GM18858 (cell line): ENCODE data around the gene TMEM263.
"Not testable (repeated sequence)": the region's sequence is repeated elsewhere in the genome, so short reads cannot be mapped to it uniquely, and the experiment has no call there.

Experiments used
- ATAC-seq: cut with Tn5 transposase; IDR thresholded peaks from one replicate; pipeline ENCODE4 v1.9.1; 2021; ENCODE audit not compliant: unreplicated experiment

The TMEM263 gene

GRCh38 chr12:106955377-106956047 is at the start of gene TMEM263:
TMEM263 (plus strand) TSS chr12:106955907; CDS start chr12:106967117, 11,210 bp downstream.
- ATAC-seq: peak; percentile 58

GRCh38 chr12:106906715-106907114 is 49.0 kb upstream of the TMEM263 start:
- no peak for ATAC-seq

GRCh38 chr12:106907411-106907810 is 48.3 kb upstream of the TMEM263 start:
- ATAC-seq: no peak

GRCh38 chr12:106907846-106908245 is 47.9 kb upstream of the TMEM263 start:
- ATAC-seq: no peak

DNA sequence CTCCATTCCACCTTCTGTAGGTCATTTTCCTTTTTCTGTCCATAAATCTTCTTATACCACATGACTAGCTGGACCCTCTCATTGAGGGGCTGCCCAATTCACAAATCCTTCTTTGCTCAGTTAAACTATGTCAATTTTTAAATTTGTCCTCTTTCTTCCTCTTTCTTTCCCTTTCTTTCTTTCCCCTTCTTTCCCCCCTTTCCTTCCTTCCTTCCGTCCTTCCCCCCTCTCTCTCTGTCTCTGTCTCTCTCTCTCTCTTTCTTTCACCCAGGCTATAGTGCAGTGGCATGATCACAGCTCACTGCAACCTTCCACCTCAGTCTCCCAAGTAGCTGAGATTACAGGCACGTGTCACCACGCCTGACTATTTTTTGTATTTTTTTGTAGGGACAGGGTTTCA is 47.1 kb upstream of the TMEM263 start:
- ATAC-seq: no peak

GRCh38 chr12:106910202-106910601 is 45.5 kb upstream of the TMEM263 start:
- peak; percentile 68 for ATAC-seq

DNA sequence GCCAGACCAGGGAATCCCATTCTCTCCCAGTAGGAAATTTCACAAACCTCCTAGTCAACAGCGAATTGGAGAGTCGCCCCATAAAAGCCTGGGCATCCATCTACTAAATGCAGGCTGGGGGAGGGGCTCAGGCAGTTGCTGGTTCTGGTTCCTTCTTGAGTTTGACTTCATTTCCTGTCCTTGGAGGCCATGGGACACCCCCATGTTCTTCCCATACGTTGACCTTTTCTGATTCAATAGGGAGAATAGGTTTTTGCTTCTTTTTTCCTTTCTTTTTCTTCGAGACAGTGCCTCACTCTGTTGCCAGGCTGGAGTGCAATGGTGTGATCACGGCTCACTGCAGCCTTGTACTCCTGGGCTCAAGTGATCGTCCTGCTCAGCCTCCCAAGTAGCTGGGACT is 44.1 kb upstream of the TMEM263 start:
- no peak for ATAC-seq

- no peak for ATAC-seq
Measured at GRCh38 chr12:106913456-106913855, 42.3 kb upstream of the TMEM263 start.

DNA sequence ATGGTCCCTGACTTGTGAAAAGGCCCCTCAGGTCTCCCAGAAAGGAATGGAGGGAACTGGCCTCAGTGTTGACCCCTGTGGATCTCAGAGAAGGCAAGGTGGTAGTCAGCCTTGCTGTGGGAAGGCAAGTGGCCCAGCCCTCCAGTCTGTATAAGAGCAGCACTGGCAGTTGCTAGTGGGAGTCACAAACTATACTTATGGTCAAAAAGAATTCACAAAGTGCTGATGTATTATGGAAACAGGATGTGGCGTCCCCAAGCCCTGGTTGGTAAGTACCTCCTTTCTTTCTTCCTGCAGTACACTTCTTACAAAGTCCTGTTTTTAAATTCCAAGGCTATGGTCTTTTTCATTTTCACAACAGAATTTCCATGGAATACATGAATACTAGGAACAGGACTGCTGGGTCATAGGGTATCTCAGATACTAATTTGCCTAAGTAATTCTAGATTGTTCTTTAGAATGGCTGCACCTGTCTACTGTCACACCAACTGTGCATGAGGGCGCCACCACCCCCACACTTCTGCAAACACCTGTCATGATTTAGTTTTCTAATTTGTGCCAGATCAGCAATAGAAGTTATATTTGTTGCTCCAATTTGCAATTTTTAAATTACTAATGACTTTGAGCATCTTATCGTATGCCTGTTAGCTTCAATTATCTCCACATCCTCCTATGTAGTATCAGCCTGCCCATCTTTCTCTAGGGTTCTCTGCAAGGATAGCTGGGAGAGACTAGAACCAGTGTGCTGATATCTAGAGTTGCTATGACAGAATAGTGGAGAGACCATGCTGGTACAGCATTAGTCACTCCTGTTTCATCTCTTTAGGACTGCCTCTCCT is 40.7 kb upstream of the TMEM263 start:
- ATAC-seq: peak; percentile 60

DNA sequence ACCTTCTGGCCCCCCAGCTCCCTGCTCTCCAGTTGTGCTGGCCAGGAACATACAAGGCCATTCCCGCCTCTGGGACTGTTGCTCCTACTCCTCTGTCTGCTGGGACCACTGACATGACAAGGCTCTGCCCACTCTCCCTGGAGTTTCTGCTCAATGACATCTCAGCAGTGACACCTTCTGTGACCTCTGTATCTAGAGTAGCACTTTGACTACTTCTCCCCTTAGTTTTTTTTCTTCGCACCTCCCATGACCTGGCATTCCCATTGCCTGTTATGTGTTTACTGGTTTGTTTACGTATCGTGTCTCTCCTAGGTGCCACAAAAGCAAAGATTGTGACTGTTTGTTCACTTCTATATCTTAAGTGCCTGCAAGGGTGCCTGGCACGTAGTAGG is 40.1 kb upstream of the TMEM263 start:
- ATAC-seq: no peak

DNA sequence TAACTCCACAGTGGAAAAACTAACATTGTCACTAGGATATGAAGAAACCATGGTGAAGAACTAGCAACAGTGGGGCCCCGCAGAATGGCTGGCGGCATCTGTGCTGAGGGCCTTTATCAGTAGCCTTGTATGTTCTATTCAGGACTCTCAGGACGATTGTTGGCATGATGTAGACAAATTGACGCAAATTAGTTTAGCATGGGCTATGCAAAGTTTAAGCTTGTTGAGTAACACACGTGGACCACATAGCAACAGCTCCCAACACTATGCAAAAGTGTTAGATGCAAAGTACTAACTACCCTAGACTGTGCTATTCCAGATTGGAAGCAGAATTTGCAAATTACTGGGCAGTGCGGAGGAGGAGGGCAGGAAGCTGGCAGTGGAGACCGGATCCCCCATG is 38.2 kb upstream of the TMEM263 start:
- no peak for ATAC-seq

DNA sequence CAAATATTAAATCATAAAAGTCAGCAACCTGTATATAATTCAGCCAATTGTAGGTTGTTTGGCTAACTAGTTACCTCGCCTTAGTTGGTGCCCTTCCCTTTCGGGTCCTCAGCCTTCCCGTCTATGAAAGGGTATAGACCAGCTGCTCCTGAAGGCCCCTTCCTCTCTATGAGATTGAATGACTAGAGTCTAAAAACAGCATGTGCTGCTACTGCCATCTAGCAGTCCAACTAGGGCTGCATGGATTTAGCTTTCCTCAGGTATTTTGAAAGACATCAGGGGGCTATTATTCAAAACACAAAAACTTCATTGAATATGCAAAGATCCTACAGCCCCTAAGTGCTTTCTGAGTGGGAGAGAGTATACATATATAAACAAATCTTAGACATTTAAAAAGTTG is 37.0 kb upstream of the TMEM263 start:
- ATAC-seq: no peak

DNA sequence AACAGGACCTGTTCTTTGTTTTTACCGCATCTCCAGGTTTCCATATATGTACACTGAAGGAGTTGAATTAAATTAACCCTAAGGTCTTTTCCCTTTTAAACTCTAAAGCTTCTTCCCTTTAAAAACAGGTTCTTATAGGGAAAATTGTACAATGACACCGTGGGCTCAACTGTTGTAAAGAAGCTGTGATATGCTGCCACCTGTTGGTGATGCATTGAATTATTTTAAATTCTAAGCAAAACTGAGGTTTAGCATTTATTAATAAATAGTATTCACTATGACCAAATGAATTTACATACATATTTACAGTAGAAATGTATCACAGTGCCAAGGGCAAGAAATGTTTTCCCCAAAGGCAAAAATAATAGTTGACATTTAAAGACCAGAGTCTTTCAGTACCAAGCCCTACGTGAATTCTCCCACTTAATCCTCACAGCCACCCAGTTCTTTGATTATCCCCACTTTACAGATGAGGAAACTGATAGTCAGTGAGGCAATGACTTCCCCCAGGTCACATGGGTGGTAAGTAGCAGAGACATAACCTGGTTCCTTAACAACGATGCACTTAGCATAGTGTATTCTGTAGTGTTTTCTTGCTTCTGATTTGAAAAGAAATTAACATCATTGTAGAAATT is 35.7 kb upstream of the TMEM263 start:
- ATAC-seq: no peak

DNA sequence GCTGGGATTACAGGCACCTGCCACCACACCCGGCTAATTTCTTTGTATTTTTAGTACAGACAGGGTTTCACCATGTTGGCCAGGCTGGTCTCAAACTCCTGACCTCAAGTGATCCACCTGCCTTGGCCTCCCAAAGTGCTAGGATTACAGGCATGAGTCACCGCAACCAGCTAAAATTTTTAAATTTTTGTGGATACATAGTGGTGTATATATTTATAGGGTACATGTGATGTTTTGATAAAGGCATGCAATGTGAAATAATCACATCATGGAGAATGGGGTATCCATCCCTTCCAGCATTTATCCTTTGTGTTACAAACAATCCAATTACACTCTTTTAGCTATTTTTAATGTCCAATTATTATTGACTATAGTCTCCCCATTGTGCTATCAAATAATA is 33.7 kb upstream of the TMEM263 start:
- ATAC-seq: not testable (repeated sequence)

DNA sequence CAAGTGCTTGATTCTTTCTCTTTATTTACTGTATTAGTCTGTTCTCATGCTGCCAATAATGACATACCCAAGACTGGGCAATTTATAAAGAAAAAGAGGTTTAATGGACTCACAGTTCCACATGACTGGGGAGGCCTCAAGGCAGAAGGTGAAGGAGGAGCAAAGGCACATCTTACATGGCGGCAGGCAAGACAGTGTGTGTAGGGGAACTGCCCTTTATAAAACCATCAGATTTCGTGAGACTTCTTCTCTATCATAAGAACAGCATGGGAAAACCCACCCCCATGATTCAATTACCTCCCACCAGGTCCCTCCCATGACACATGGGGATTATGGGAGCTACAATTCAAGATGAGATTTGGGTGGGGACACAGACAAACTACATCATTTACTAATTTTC is 32.1 kb upstream of the TMEM263 start:
- ATAC-seq: not testable (repeated sequence)

DNA sequence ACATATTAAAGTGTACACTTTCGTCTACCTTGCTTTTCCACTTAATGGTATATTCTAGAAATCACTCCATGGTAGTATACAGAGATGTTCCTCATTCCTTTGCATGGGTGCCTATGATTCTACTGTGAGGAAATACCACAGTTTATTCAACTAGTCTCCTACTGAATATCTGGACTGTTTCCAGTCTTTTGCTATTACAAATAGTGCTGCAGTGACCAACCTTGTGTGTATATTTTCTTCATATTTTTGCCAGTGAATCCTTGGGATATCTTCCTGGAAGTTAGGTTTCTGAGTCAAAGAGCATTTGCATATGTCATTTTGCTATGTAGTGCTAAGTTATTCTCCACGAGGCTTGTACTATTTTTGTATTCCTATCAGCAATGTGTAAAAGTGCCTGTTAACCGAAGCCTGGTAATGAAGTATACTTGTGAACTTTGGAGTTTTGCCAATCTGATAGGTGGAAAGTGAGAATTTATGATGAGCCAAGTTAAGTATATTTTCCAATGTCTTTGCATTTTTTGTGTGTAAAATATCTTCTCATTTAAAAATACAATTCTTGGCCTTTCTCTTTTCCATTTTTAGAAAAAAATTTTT is 31.3 kb upstream of the TMEM263 start:
- ATAC-seq: no peak

GRCh38 chr12:106926657-106927056 is 29.1 kb upstream of the TMEM263 start:
- no peak for ATAC-seq

DNA sequence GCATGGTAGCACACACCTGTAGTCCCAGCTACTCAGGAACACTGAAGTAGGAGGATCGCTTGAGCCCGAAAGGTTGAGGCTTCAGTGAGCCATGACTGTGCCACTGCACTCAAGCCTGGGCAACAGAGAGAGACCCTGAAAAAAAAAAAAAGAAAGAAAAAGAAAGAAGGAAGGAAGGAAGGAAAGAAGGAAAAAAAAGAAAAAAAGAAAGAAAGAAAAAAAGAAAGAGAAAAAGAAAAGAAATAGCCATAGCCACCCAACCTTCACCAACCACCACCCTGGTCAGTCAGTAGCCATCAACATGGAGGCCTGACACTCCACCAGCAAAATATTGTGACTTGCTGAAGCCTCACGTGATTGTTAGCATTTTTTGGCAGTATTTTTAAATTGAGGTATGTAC is 21.4 kb upstream of the TMEM263 start:
- ATAC-seq: no peak

GRCh38 chr12:106941481-106942156 is 14.1 kb upstream of the TMEM263 start:
- ATAC-seq: no peak

GRCh38 chr12:106942775-106943174 is 12.9 kb upstream of the TMEM263 start:
- no peak for ATAC-seq

- no peak for ATAC-seq
Measured at GRCh38 chr12:106945261-106945851, 10.4 kb upstream of the TMEM263 start.
